Breast epithelium (tissue), 4 donors: ENCODE data around the gene GTF2H3. TPM values are rescaled to one million over a fixed set of nuclear protein-coding genes. Genes with fewer than 3 reads are reported as not detected.
A peak's percentile ranks its signal among the peaks of the same experiment; 100 is the strongest.

Experiments used
- DNase-seq, 2 donors: peaks; one replicate each; pipeline ENCODE4 v3.0.0-alpha.2; 2019; ENCODE audit warnings: low spot score in 2 of 2
- H3K27ac ChIP-seq, 2 donors: fragments of 200-600 bp; sonication (generic) in 1 of 2; one replicate each; pipeline ENCODE4 v1.5.1; 2016 to 2019; ENCODE audit warnings: mild to moderate bottlenecking in 1 of 2
- H3K27me3 ChIP-seq, 2 donors: fragments of 200-600 bp; sonication (generic) in 1 of 2; one replicate each; pipeline versions ENCODE4 v1.5.1 to v1.6.0; 2017 to 2019; ENCODE audit warnings: control low read depth in 1 of 2, mild to moderate bottlenecking in 1 of 2
- H3K36me3 ChIP-seq: fragments of 200-600 bp; one replicate; pipeline ENCODE4 v1.5.1; 2019
- H3K4me1 ChIP-seq, 2 donors: fragments of 200-600 bp; sonication (generic); one replicate each; pipeline ENCODE4 v1.5.1; 2016 to 2019; ENCODE audit warnings: control low read depth in 1 of 2
- H3K4me3 ChIP-seq, 3 donors: fragments of 200-600 bp; sonication (generic); 1 replicate in 2 of 3; 2 replicates in 1 of 3; pipeline ENCODE4 v1.5.1; 2016 to 2019; ENCODE audit warnings: mild to moderate bottlenecking in 3 of 3, moderate library complexity in 2 of 3
- H3K9me3 ChIP-seq, 2 donors: fragments of 200-600 bp; sonication (generic) in 1 of 2; one replicate each; pipeline ENCODE4 v1.5.1; 2016 to 2019; ENCODE audit warnings: control low read depth in 1 of 2
- CTCF ChIP-seq, 3 donors: fragments of 450-650 bp; IDR thresholded peaks; one replicate each; pipeline ENCODE4 v1.5.1; 2016 to 2017; ENCODE audit warnings: antibody characterized with exemption in 3 of 3, mild to moderate bottlenecking in 3 of 3, moderate library complexity in 3 of 3
- POLR2A ChIP-seq: fragments of 450-650 bp; IDR thresholded peaks from one replicate; pipeline ENCODE4 v1.6.1; 2016; ENCODE audit warnings: antibody characterized with exemption, mild to moderate bottlenecking, moderate library complexity
- POLR2AphosphoS5 ChIP-seq, 3 donors: sonication (generic); formaldehyde crosslinking; IDR thresholded peaks; one replicate each; pipeline ENCODE4 v1.6.1; 2017; ENCODE audit warnings: antibody characterized with exemption in 3 of 3
- intact Hi-C: fragments of 100-400 bp; cut with DNase I; formaldehyde crosslinking; loops from one replicate; pipeline ENCODE4 v1.15.1; 2023; ENCODE audit warnings: low total_unique reads
- total RNA-seq, 3 donors: library from RNA; depleted of rRNA; stranded (reverse); fragments of >200 nt; gene quantifications; one replicate each; pipeline ENCODE4 v1.1.0, GENCODE V29; 2016

Gene GTF2H3
- total RNA-seq, 3 donors from 2014 or later, result 13.0 to 28.1 (median 23.3) TPM

- peaks cover 9% of the 10 kb centered on the region for H3K36me3 ChIP-seq
- H3K27ac ChIP-seq, result no peak overlapping the region
- H3K4me1 ChIP-seq, result no peaks in the 10 kb centered on the region
- no peak overlapping the region for H3K4me3 ChIP-seq
- intact Hi-C loops, result no loop called here
- no peak for DNase-seq
- no peaks in the 10 kb centered on the region for H3K9me3 ChIP-seq
- TF ChIP-seq POLR2AphosphoS5 (IDR thresholded peaks at IDR 0.05) (no peak), POLR2A (no peak), CTCF (IDR thresholded peaks at IDR 0.05) (no peak)
- no peaks in the 10 kb centered on the region for H3K27me3 ChIP-seq
These were observed 50.3 kb downstream of the GTF2H3 start for GRCh38 chr12:123683964-123684363.

- no peaks in the 10 kb centered on the region for H3K27me3 ChIP-seq
- TF ChIP-seq POLR2AphosphoS5 (IDR thresholded peaks at IDR 0.05), result no peak
- TF ChIP-seq CTCF (IDR thresholded peaks at IDR 0.05), result no peak
- TF ChIP-seq POLR2A, result no peak
- no peak overlapping the region for H3K4me3 ChIP-seq
- H3K4me1 ChIP-seq, result no peaks in the 10 kb centered on the region
- DNase-seq, result no peak
- no peaks in the 10 kb centered on the region for H3K9me3 ChIP-seq
- H3K36me3 ChIP-seq, result peaks cover 14% of the 10 kb centered on the region
- intact Hi-C loops, result no loop called here
- no peak overlapping the region for H3K27ac ChIP-seq
These were observed 53.1 kb downstream of the GTF2H3 start for GRCh38 chr12:123686636-123687190.

DNA sequence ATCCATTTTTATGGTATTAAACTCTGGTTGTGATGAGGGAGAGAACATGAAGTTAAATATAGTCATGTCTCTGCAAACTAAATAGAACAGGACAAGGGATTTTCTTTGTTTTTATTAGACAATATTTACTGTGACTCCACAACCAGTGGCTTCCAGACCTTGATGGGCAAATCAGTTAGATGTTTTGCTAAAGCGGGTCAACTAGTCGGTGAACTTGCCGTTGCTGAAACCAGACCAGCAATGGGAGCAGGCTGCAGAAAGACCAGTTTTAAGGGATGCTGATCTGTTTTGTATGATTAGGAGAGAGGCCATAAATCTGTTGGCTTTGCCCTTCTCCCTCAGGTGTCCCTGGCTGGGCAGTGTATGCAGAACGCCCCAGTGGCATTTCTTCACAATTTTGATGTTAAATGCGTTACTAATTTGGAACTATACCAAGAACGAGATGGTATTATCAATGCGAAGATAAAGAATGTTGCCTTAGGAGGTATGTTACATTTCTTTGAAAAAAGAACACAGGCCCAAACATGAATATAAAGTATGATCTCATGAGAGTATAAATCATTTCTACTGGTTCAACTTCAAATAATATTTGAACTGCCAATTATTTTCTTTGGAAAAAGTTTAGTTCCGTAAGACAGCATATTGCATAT, 56.7 kb downstream of the GTF2H3 start:
- Histone ChIP-seq H3K27ac (no peak overlapping the region), H3K9me3 (no peaks in the 10 kb centered on the region), H3K27me3 (no peaks in the 10 kb centered on the region), H3K4me3 (no peak overlapping the region), H3K4me1 (no peaks in the 10 kb centered on the region), H3K36me3 (peaks cover 7% of the 10 kb centered on the region)
- TF ChIP-seq POLR2A, result no peak
- intact Hi-C loops, result no loop called here
- no peak for DNase-seq

DNA sequence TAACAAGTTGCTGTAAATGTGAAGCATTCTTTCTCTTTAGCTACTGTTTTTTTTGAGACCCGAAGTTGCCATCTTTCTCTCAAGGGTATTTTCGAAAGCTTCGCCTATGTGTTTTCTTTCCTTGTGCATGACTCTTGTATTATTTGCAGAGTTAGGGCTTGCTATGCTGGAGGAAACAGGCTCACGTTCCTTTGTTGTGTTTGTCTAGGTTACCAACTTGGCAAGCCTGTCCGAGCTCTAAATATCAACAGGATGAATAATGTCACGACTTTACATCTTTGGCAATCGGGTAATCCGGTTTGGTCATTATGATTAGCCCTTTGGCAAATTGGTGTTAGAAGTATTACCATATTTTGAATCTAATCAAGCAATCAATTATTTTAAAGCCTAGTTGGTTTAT, 62.6 kb downstream of the GTF2H3 start:
- no peak overlapping the region for H3K4me3 ChIP-seq
- intact Hi-C loops, result no loop called here
- TF ChIP-seq POLR2AphosphoS5 (IDR thresholded peaks at IDR 0.05) (no peak), POLR2A (no peak), CTCF (IDR thresholded peaks at IDR 0.05) (no peak)

DNA sequence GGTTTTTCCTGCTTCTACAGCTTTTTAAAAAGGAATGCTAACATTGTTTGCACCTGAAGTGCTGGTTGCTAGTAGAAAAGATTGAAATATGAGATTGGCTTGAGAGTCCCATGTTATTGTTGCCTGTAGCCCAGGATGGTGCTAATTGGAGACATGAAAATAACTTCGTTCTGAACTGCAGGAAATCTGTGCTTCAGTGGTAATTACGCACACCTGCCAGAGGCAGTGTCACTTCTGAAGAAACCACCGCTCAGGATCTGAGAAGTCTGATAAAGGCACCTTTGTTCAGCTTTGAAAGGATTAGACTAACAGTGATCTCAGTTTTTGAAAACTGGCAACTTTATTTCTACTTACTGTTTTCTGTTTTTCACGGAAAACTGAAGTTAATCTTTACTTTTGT, 63.0 kb downstream of the GTF2H3 start:
- peak in 1 of 3 donors; percentile 8 for TF ChIP-seq CTCF (IDR thresholded peaks at IDR 0.05)
- no peak for TF ChIP-seq POLR2AphosphoS5 (IDR thresholded peaks at IDR 0.05)
- H3K4me1 ChIP-seq, result no peaks in the 10 kb centered on the region
- H3K27ac ChIP-seq, result peak overlapping the region; percentile 20 to 77
- intact Hi-C loops, result no loop called here
- no peak for DNase-seq
- no peak overlapping the region for H3K4me3 ChIP-seq
- no peaks in the 10 kb centered on the region for H3K9me3 ChIP-seq
- H3K36me3 ChIP-seq, result no peaks in the 10 kb centered on the region
- H3K27me3 ChIP-seq, result no peaks in the 10 kb centered on the region

More for the DNA sequence above, 62.6 kb downstream of the GTF2H3 start:
- no peaks in the 10 kb centered on the region for H3K9me3 ChIP-seq
- no peaks in the 10 kb centered on the region for H3K4me1 ChIP-seq
- no peaks in the 10 kb centered on the region for H3K27me3 ChIP-seq
- DNase-seq, result peak in 1 of 2 donors; percentile 44
- peak overlapping the region; percentile 20 to 77 for H3K27ac ChIP-seq
- H3K36me3 ChIP-seq, result no peaks in the 10 kb centered on the region
